ENCODE results near the gene C14orf180. TPM values are rescaled to one million over a fixed set of nuclear protein-coding genes. Genes with fewer than 3 reads are reported as not detected.
"Not testable (repeated sequence)": the region's sequence is repeated elsewhere in the genome, so short reads cannot be mapped to it uniquely, and the experiment has no call there.

C14orf180 gene
- total RNA-seq, 6 experiments from 2014 or later, result 0.35 to 4.0 (median 1.9) TPM

GRCh38 chr14:104634886-104635570 is 55.5 kb downstream of the C14orf180 start:
- DNase-seq (no peak), ATAC-seq (no peak)
- 56% methylated on average over 8 of the region's 26 CpGs for WGBS (ENCODE audit: insufficient coverage, low coverage, low lambda C conversion rate, missing lambda C conversion rate)
- Histone ChIP-seq H3K4me1 (peaks cover 0 to 9% (median 3%) of the 10 kb centered on the region in 4 donors), H3K9me3 (no peaks in the 10 kb centered on the region), H3K27ac (no peak overlapping the region), H3K36me3 (no peaks in the 10 kb centered on the region), H3K4me3 (no peak overlapping the region), H3K27me3 (no peaks in the 10 kb centered on the region)
- TF ChIP-seq POLR2A (IDR thresholded peaks at IDR 0.05), result no peak
- TF ChIP-seq CTCF (IDR thresholded peaks at IDR 0.05), result no peak
- intact Hi-C loops (cut with DNase I), result loop anchor here in 1 of 2 donors (5.0 kb wide), 1 partner anchor 503 kb away; no protein-coding TSS in a partner anchor

- peak in 1 of 3 donors; percentile 42 for DNase-seq
- Histone ChIP-seq H3K9me3 (no peaks in the 10 kb centered on the region), H3K4me1 (peaks cover 0 to 9% (median 3%) of the 10 kb centered on the region in 4 donors), H3K4me3 (no peak overlapping the region), H3K27me3 (no peaks in the 10 kb centered on the region), H3K27ac (no peak overlapping the region), H3K36me3 (no peaks in the 10 kb centered on the region)
- ATAC-seq, result no peak
- TF ChIP-seq CTCF (IDR thresholded peaks at IDR 0.05) (no peak), POLR2A (IDR thresholded peaks at IDR 0.05) (no peak)
- 76% methylated on average over 12 of the region's 14 CpGs for WGBS (ENCODE audit: insufficient coverage, low coverage, low lambda C conversion rate, missing lambda C conversion rate)
- intact Hi-C loops (cut with DNase I), result loop anchor here in 1 of 2 donors (5.0 kb wide), 1 partner anchor 503 kb away; no protein-coding TSS in a partner anchor
Observed at GRCh38 chr14:104635717-104636116, 56.2 kb downstream of the C14orf180 start.

- Histone ChIP-seq H3K9me3 (no peaks in the 10 kb centered on the region), H3K27me3 (no peaks in the 10 kb centered on the region), H3K4me3 (no peak overlapping the region), H3K27ac (no peak overlapping the region), H3K4me1 (peaks cover 0 to 9% (median 3%) of the 10 kb centered on the region in 4 donors), H3K36me3 (no peaks in the 10 kb centered on the region)
- TF ChIP-seq CTCF (IDR thresholded peaks at IDR 0.05), result no peak
- TF ChIP-seq POLR2A (IDR thresholded peaks at IDR 0.05), result no peak
- WGBS (ENCODE audit: insufficient coverage, low coverage, low lambda C conversion rate, missing lambda C conversion rate), result 63% methylated on average over 6 of the region's 11 CpGs
- DNase-seq (no peak), ATAC-seq (no peak)
- intact Hi-C loops (cut with DNase I), result loop anchor here in 1 of 2 donors (5.0 kb wide), 1 partner anchor 504 kb away; no protein-coding TSS in a partner anchor
Observed at GRCh38 chr14:104636131-104636530, 56.6 kb downstream of the C14orf180 start.

- intact Hi-C loops (cut with DNase I), result loop anchor here in 1 of 2 donors (5.0 kb wide), 1 partner anchor 505 kb away; no protein-coding TSS in a partner anchor
Observed at GRCh38 chr14:104636846-104637545, 57.4 kb downstream of the C14orf180 start.

GRCh38 chr14:104637546-104638003 is 58.0 kb downstream of the C14orf180 start:
- no peak overlapping the region for H3K4me3 ChIP-seq
- no peak overlapping the region for H3K27ac ChIP-seq
- no peaks in the 10 kb centered on the region for H3K27me3 ChIP-seq
- no peak for DNase-seq
- ATAC-seq, result no peak
- no peak for TF ChIP-seq POLR2A (IDR thresholded peaks at IDR 0.05)
- TF ChIP-seq CTCF (IDR thresholded peaks at IDR 0.05), result no peak
- H3K36me3 ChIP-seq, result no peaks in the 10 kb centered on the region
- intact Hi-C loops (cut with DNase I), result loop anchor here in 1 of 2 donors (5.0 kb wide), 1 partner anchor 505 kb away; no protein-coding TSS in a partner anchor
- H3K9me3 ChIP-seq, result no peaks in the 10 kb centered on the region
- peaks cover 0 to 9% (median 3%) of the 10 kb centered on the region in 4 donors for H3K4me1 ChIP-seq
- WGBS (ENCODE audit: insufficient coverage, low coverage, low lambda C conversion rate, missing lambda C conversion rate), result 78% methylated on average over 5 of the region's 5 CpGs

More at GRCh38 chr14:104636846-104637545, 57.4 kb downstream of the C14orf180 start:
- not testable (repeated sequence) for H3K4me1 ChIP-seq, DNase-seq, ATAC-seq, H3K36me3 ChIP-seq, H3K27me3 ChIP-seq, H3K9me3 ChIP-seq, H3K4me3 ChIP-seq, H3K27ac ChIP-seq
- WGBS (ENCODE audit: insufficient coverage, low coverage, low lambda C conversion rate, missing lambda C conversion rate), result 71% methylated on average over 11 of the region's 39 CpGs

Data from right lobe of liver (tissue), 6 donors.